HepG2 (cell line): Measurements from ENCODE around the gene PTEN. TPM values are rescaled to one million over a fixed set of nuclear protein-coding genes. Genes with fewer than 3 reads are reported as not detected.

Source experiments
- ATAC-seq: fragments of 200-7000 bp; cut with Tn5 transposase; 3 replicates; pipeline ENCODE4 v1.9.1; 2020; ENCODE audit warnings: mild to moderate bottlenecking, moderate library complexity
- BruUV-seq: library from RNA; stranded (reverse); fragments of 400-500 nt; replicated peaks from 2 replicates; lab custom pipeline; 2021; lab: Mats Ljungman, UMichigan
- CTCF ChIA-PET: fragments of 300-600 bp; formaldehyde crosslinking; extraction: SDS; loops from one replicate; lab custom pipeline; 2021; ENCODE audit warnings: low total read pairs, inconsistent platforms, low intra/inter-chr PET ratio; lab: Yijun Ruan, JAX
- POLR2A ChIA-PET: fragments of 350-600 bp; sonication (Branson Sonifier 250); formaldehyde crosslinking; loops from one replicate; lab custom pipeline; 2020; ENCODE audit warnings: antibody characterized with exemption, inconsistent platforms; lab: Yijun Ruan, JAX
- DNase-seq: peaks from one replicate; pipeline ENCODE4 v3.0.0-alpha.2; 2015; ENCODE audit warnings: low spot score
- FAIRE-seq: peaks from 3 replicates; lab custom pipeline; 2011; peaks lifted over from hg19 to GRCh38; lab: Jason Lieb, UNC
- H2AFZ ChIP-seq: one replicate; pipeline ENCODE4 v1.6.1; 2011; ENCODE audit warnings: low read length, inconsistent platforms
- H3K27ac ChIP-seq: fragments of 300-600 bp; 3 replicates; pipeline ENCODE4 v1.8.0; 2011; ENCODE audit warnings: mixed run types, mild to moderate bottlenecking, mixed read lengths, low read length, inconsistent platforms; ENCODE audit not compliant: insufficient read depth; ENCODE audit errors: extremely low read length
- H3K27me3 ChIP-seq, 2 experiments: fragments of 200-600 bp in 1 of 2; 2 replicates in 1 of 2; 3 replicates in 1 of 2; pipeline versions ENCODE4 v1.6.0 to v1.8.0; 2011; ENCODE audit warnings: low read length in 2 of 2, mild to moderate bottlenecking in 2 of 2, moderate library complexity in 2 of 2, inconsistent platforms in 1 of 2; ENCODE audit not compliant: insufficient read depth in 2 of 2, control insufficient read depth in 1 of 2
- H3K36me3 ChIP-seq, 2 experiments: fragments of 200-600 bp in 1 of 2; replicated peaks in 1 of 2; 2 replicates in 1 of 2; 3 replicates in 1 of 2; pipeline versions ENCODE4 v1.5.1 to v1.8.0; 2011; ENCODE audit warnings: low read length in 2 of 2, inconsistent platforms in 1 of 2; ENCODE audit not compliant: insufficient read depth in 2 of 2, control insufficient read depth in 1 of 2
- H3K4me1 ChIP-seq: 2 replicates; pipeline ENCODE4 v1.5.1; 2012; ENCODE audit warnings: low read length, inconsistent platforms; ENCODE audit not compliant: insufficient read depth
- H3K4me2 ChIP-seq: 2 replicates; pipeline ENCODE4 v1.6.0; 2011; ENCODE audit warnings: low read depth, low read length, inconsistent platforms
- H3K4me3 ChIP-seq, 3 experiments: fragments of 200-600 bp in 1 of 3; sonication (generic), shearing (Covaris generic) in 1 of 3; replicated peaks in 1 of 3; 2 replicates each; pipeline ENCODE4 v1.5.1; 2011 to 2016; ENCODE audit warnings: low read length in 3 of 3, inconsistent platforms in 2 of 3, low read depth in 2 of 3, mild to moderate bottlenecking in 2 of 3, control low read depth in 1 of 3, mixed read lengths in 1 of 3; ENCODE audit not compliant: insufficient read depth in 1 of 3
- H3K79me2 ChIP-seq: one replicate; pipeline ENCODE4 v1.6.1; 2011; ENCODE audit warnings: low read length, inconsistent platforms; ENCODE audit not compliant: insufficient read depth
- H3K9ac ChIP-seq: 2 replicates; pipeline ENCODE4 v1.6.0; 2011; ENCODE audit warnings: mild to moderate bottlenecking, low read depth, low read length, inconsistent platforms; ENCODE audit not compliant: insufficient read depth
- H3K9me3 ChIP-seq: 2 replicates; pipeline ENCODE4 v1.5.1; 2012; ENCODE audit warnings: mild to moderate bottlenecking, low read length
- H4K20me1 ChIP-seq: 2 replicates; pipeline ENCODE4 v1.6.0; 2011; ENCODE audit warnings: inconsistent platforms, mild to moderate bottlenecking, low read length, moderate library complexity; ENCODE audit not compliant: insufficient read depth
- CHCHD3 ChIP-seq: sonication (generic); formaldehyde crosslinking; IDR thresholded peaks from 2 replicates; pipeline ENCODE4 v1.8.0; 2022; ENCODE audit warnings: mild to moderate bottlenecking, missing genetic modification reagents, moderate library complexity
- DPF2 ChIP-seq: sonication (generic); formaldehyde crosslinking; IDR thresholded peaks from 2 replicates; pipeline ENCODE4 v1.4.0; 2020; ENCODE audit warnings: mild to moderate bottlenecking, low read depth, missing genetic modification reagents, borderline replicate concordance
- NFATC3 ChIP-seq: sonication (generic); formaldehyde crosslinking; IDR thresholded peaks from 2 replicates; pipeline ENCODE4 v1.5.1; 2020; ENCODE audit warnings: mild to moderate bottlenecking, missing genetic modification reagents
- RAD51 ChIP-seq: fragments of 450-650 bp; IDR thresholded peaks from 2 replicates; pipeline ENCODE4 v1.6.1; 2016; ENCODE audit warnings: borderline replicate concordance
- SETDB1 ChIP-seq: sonication (generic); formaldehyde crosslinking; IDR thresholded peaks from 2 replicates; pipeline ENCODE4 v1.5.1; 2020; ENCODE audit warnings: missing genetic modification reagents, mild to moderate bottlenecking, borderline replicate concordance
- ZFP62 ChIP-seq: sonication (generic); formaldehyde crosslinking; IDR thresholded peaks from 2 replicates; pipeline ENCODE4 v1.4.0; 2020; ENCODE audit warnings: missing genetic modification reagents
- ZMYM3 ChIP-seq: sonication (generic); formaldehyde crosslinking; IDR thresholded peaks from 2 replicates; pipeline ENCODE4 v1.5.1; 2020; ENCODE audit warnings: mild to moderate bottlenecking, missing genetic modification reagents
- ZNF225 ChIP-seq: sonication (generic); formaldehyde crosslinking; IDR thresholded peaks from 2 replicates; pipeline ENCODE4 v1.4.0; 2020; ENCODE audit warnings: mild to moderate bottlenecking, missing genetic modification reagents
- ZNF552 ChIP-seq: sonication (generic); formaldehyde crosslinking; IDR thresholded peaks from 2 replicates; pipeline ENCODE4 v1.9.0; 2022; ENCODE audit warnings: missing genetic modification reagents, mild to moderate bottlenecking, borderline replicate concordance
- ZNF558 ChIP-seq: sonication (generic); formaldehyde crosslinking; IDR thresholded peaks from 2 replicates; pipeline ENCODE4 v1.9.0; 2022; ENCODE audit warnings: mild to moderate bottlenecking, missing genetic modification reagents, borderline replicate concordance
- ZNF83 ChIP-seq: sonication (generic); formaldehyde crosslinking; IDR thresholded peaks from 2 replicates; pipeline ENCODE4 v1.4.0; 2020; ENCODE audit warnings: missing genetic modification reagents, mild to moderate bottlenecking, borderline replicate concordance
- in situ Hi-C: cut with HindIII; loops from 2 replicates; pipeline ENCODE4 v1.10.0; 2017; ENCODE audit warnings: low pct_unique_long_range_greater_than_20kb; ENCODE audit not compliant: extremely low pct_ligation_motif_present
- intact Hi-C: fragments of 100-400 bp; cut with micrococcal nuclease; formaldehyde crosslinking; loops from one replicate; pipeline ENCODE4 v1.10.0; 2022; ENCODE audit not compliant: unreplicated experiment
- polyA plus RNA-seq, 8 experiments: library from polyadenylated mRNA; depleted of rRNA in 3 of 8; stranded (reverse) in 7 of 8; unstranded in 1 of 8; fragments of >200 nt; fragmentation: Illumina TruSeq in 4 of 8; extraction: Trizol in 4 of 8; gene quantifications; 2 replicates each; pipeline versions ENCODE4 v1.2.1 to v1.2.3, GENCODE V29; 2011 to 2016; ENCODE audit warnings: low read depth in 4 of 8, missing spikeins in 1 of 8, mixed read lengths in 1 of 8; ENCODE audit not compliant: insufficient read depth in 1 of 8
- total RNA-seq, 5 experiments: library from RNA; depleted of rRNA; stranded (reverse); fragments of >200 nt; fragmentation: Illumina TruSeq; extraction: Trizol; gene quantifications; 2 replicates each; pipeline ENCODE4 v1.2.3, GENCODE V29; 2016; ENCODE audit warnings: low read depth in 1 of 5
- TF ChIP-seq, protein P1 (sequence below): sonication (generic); formaldehyde crosslinking; IDR thresholded peaks from 2 replicates; pipeline ENCODE4 v1.8.0; 2022; ENCODE audit warnings: mild to moderate bottlenecking, missing genetic modification reagents, moderate library complexity
- TF ChIP-seq, protein P2 (sequence below): IDR thresholded peaks from 2 replicates; pipeline ENCODE4 v1.6.1; 2016; ENCODE audit warnings: low read depth, borderline replicate concordance
- TF ChIP-seq, protein P3 (sequence below): sonication (generic); formaldehyde crosslinking; IDR thresholded peaks from 2 replicates; pipeline ENCODE4 v1.5.0; 2020; ENCODE audit warnings: mild to moderate bottlenecking, missing genetic modification reagents, borderline replicate concordance

The PTEN gene
- total and polyA plus RNA-seq, 2 of the 13 experiments (the other 11 are each of a cell fraction or from before 2014, with no cell fraction given) = 30.3 to 61.3 TPM

DNA sequence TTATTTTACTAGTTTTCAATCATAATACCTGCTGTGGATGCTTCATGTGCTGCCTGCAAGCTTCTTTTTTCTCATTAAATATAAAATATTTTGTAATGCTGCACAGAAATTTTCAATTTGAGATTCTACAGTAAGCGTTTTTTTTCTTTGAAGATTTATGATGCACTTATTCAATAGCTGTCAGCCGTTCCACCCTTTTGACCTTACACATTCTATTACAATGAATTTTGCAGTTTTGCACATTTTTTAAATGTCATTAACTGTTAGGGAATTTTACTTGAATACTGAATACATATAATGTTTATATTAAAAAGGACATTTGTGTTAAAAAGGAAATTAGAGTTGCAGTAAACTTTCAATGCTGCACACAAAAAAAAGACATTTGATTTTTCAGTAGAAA, 103.0 kb downstream of the PTEN start (continued):
- TF ChIP-seq, protein P1, sequence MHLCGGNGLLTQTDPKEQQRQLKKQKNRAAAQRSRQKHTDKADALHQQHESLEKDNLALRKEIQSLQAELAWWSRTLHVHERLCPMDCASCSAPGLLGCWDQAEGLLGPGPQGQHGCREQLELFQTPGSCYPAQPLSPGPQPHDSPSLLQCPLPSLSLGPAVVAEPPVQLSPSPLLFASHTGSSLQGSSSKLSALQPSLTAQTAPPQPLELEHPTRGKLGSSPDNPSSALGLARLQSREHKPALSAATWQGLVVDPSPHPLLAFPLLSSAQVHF (CRISPR knock-in tag) = no peak
- TF ChIP-seq, protein P2, sequence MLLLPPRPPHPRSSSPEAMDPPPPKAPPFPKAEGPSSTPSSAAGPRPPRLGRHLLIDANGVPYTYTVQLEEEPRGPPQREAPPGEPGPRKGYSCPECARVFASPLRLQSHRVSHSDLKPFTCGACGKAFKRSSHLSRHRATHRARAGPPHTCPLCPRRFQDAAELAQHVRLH = no peak
- TF ChIP-seq ZMYM3 (CRISPR knock-in tag) (no peak), ZNF552 (CRISPR knock-in tag) (no peak), DPF2 (CRISPR knock-in tag) (no peak), ZNF83 (CRISPR knock-in tag) (no peak), RAD51 (no peak), NFATC3 (CRISPR knock-in tag) (no peak), SETDB1 (CRISPR knock-in tag) (no peak)

DNA sequence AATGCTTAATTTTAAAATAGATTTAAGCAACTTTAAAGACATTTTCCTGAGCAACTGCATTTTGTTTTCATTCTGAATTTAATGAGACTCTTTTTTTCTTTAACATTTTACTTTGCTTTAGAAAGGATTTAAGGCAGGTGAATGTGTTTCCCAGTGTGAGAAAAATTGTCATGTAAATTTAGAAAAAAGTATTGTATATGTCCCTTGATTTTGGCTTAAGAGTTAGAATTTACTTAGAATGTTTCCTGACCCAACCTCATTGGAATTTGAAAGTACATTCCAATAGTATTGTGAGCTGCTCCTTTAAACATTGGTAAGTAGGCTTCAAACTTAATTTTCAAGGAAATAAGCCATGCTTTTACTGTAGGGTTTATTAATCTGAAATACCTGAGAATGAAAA, 110.2 kb downstream of the PTEN start:
- POLR2A ChIA-PET = no interaction called here
- in situ Hi-C loops = no loop called here
- TF ChIP-seq ZFP62 (CRISPR knock-in tag) = no peak
- TF ChIP-seq ZNF225 = no peak
- TF ChIP-seq CHCHD3 = no peak
- TF ChIP-seq, protein P3, sequence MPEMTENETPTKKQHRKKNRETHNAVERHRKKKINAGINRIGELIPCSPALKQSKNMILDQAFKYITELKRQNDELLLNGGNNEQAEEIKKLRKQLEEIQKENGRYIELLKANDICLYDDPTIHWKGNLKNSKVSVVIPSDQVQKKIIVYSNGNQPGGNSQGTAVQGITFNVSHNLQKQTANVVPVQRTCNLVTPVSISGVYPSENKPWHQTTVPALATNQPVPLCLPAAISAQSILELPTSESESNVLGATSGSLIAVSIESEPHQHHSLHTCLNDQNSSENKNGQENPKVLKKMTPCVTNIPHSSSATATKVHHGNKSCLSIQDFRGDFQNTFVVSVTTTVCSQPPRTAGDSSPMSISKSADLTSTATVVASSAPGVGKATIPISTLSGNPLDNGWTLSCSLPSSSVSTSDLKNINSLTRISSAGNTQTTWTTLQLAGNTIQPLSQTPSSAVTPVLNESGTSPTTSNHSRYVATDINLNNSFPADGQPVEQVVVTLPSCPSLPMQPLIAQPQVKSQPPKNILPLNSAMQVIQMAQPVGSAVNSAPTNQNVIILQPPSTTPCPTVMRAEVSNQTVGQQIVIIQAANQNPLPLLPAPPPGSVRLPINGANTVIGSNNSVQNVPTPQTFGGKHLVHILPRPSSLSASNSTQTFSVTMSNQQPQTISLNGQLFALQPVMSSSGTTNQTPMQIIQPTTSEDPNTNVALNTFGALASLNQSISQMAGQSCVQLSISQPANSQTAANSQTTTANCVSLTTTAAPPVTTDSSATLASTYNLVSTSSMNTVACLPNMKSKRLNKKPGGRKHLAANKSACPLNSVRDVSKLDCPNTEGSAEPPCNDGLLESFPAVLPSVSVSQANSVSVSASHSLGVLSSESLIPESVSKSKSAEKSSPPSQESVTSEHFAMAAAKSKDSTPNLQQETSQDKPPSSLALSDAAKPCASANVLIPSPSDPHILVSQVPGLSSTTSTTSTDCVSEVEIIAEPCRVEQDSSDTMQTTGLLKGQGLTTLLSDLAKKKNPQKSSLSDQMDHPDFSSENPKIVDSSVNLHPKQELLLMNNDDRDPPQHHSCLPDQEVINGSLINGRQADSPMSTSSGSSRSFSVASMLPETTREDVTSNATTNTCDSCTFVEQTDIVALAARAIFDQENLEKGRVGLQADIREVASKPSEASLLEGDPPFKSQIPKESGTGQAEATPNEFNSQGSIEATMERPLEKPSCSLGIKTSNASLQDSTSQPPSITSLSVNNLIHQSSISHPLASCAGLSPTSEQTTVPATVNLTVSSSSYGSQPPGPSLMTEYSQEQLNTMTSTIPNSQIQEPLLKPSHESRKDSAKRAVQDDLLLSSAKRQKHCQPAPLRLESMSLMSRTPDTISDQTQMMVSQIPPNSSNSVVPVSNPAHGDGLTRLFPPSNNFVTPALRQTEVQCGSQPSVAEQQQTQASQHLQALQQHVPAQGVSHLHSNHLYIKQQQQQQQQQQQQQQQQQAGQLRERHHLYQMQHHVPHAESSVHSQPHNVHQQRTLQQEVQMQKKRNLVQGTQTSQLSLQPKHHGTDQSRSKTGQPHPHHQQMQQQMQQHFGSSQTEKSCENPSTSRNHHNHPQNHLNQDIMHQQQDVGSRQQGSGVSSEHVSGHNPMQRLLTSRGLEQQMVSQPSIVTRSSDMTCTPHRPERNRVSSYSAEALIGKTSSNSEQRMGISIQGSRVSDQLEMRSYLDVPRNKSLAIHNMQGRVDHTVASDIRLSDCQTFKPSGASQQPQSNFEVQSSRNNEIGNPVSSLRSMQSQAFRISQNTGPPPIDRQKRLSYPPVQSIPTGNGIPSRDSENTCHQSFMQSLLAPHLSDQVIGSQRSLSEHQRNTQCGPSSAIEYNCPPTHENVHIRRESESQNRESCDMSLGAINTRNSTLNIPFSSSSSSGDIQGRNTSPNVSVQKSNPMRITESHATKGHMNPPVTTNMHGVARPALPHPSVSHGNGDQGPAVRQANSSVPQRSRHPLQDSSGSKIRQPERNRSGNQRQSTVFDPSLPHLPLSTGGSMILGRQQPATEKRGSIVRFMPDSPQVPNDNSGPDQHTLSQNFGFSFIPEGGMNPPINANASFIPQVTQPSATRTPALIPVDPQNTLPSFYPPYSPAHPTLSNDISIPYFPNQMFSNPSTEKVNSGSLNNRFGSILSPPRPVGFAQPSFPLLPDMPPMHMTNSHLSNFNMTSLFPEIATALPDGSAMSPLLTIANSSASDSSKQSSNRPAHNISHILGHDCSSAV (CRISPR knock-in tag) = no peak
- no peak for TF ChIP-seq ZNF558 (CRISPR knock-in tag)

More for the DNA sequence above, 110.2 kb downstream of the PTEN start:
- Histone ChIP-seq H3K4me3 (no peak overlapping the region), H3K9me3 (no peaks in the 10 kb centered on the region), H3K27me3 (no peaks in the 10 kb centered on the region; a peak in 1 of 5 replicates), H3K79me2 (no peaks in the 10 kb centered on the region), H4K20me1 (no peaks in the 10 kb centered on the region), H3K4me1 (no peaks in the 10 kb centered on the region), H3K36me3 (no peaks in the 10 kb centered on the region), H3K9ac (no peak overlapping the region), H2AFZ (no peak overlapping the region), H3K4me2 (no peak overlapping the region), H3K27ac (no peak overlapping the region)
- intact Hi-C loops = loop anchor here (10.0 kb wide), 1 partner anchor 141 kb away; no protein-coding TSS in a partner anchor
- ATAC-seq (no peak), DNase-seq (no peak), FAIRE-seq (no peak)
- CTCF ChIA-PET = no interaction called here
- no TSS peak for BruUV-seq
